Activated CD8-positive, alpha-beta memory T cell treated with anti-CD3 and anti-CD28 coated beads, Interleukin-2, amount 10 ng/mL, durations not matched to agents 7 days and 5 days (primary cell): Measurements from ENCODE around the gene CRYBA2. TPM values are rescaled to one million over a fixed set of nuclear protein-coding genes. Genes with fewer than 3 reads are reported as not detected.

Experiments
- ATAC-seq: fragments of 150-1000 bp; cut with Tn5 transposase; one replicate; pipeline ENCODE4 v1.10.0; 2021; ENCODE audit warnings: moderate library complexity
- CTCF ChIA-PET: fragments of 350-600 bp; sonication (Branson Sonifier 250); formaldehyde crosslinking; loops from one replicate; lab custom pipeline; 2021; ENCODE audit warnings: antibody characterized with exemption; lab: Charles Lee
- DNase-seq: peaks from one replicate; pipeline ENCODE4 v3.0.0-alpha.2; 2020
- H3K27ac Mint-ChIP-seq: one replicate; pipeline ENCODE4 v1.8.0; 2021; ENCODE audit warnings: mild to moderate bottlenecking, mixed read lengths
- H3K27me3 Mint-ChIP-seq: one replicate; pipeline ENCODE4 v1.8.0; 2021; ENCODE audit warnings: mixed read lengths
- H3K36me3 Mint-ChIP-seq: one replicate; pipeline ENCODE4 v1.8.0; 2021; ENCODE audit warnings: mild to moderate bottlenecking, mixed read lengths
- H3K4me1 Mint-ChIP-seq: one replicate; pipeline ENCODE4 v1.8.0; 2021; ENCODE audit warnings: mixed read lengths
- H3K4me3 Mint-ChIP-seq: one replicate; pipeline ENCODE4 v1.8.0; 2021; ENCODE audit warnings: mild to moderate bottlenecking, moderate library complexity, mixed read lengths
- H3K9me3 Mint-ChIP-seq: one replicate; pipeline ENCODE4 v1.8.0; 2022; ENCODE audit warnings: low read depth, mixed read lengths
- total RNA-seq, 2 experiments: library from RNA; stranded (reverse); gene quantifications; one replicate each; pipeline ENCODE4 v1.2.3, GENCODE V29; 2021

Gene CRYBA2, protein sequence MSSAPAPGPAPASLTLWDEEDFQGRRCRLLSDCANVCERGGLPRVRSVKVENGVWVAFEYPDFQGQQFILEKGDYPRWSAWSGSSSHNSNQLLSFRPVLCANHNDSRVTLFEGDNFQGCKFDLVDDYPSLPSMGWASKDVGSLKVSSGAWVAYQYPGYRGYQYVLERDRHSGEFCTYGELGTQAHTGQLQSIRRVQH
- not detected for total RNA-seq

DNA sequence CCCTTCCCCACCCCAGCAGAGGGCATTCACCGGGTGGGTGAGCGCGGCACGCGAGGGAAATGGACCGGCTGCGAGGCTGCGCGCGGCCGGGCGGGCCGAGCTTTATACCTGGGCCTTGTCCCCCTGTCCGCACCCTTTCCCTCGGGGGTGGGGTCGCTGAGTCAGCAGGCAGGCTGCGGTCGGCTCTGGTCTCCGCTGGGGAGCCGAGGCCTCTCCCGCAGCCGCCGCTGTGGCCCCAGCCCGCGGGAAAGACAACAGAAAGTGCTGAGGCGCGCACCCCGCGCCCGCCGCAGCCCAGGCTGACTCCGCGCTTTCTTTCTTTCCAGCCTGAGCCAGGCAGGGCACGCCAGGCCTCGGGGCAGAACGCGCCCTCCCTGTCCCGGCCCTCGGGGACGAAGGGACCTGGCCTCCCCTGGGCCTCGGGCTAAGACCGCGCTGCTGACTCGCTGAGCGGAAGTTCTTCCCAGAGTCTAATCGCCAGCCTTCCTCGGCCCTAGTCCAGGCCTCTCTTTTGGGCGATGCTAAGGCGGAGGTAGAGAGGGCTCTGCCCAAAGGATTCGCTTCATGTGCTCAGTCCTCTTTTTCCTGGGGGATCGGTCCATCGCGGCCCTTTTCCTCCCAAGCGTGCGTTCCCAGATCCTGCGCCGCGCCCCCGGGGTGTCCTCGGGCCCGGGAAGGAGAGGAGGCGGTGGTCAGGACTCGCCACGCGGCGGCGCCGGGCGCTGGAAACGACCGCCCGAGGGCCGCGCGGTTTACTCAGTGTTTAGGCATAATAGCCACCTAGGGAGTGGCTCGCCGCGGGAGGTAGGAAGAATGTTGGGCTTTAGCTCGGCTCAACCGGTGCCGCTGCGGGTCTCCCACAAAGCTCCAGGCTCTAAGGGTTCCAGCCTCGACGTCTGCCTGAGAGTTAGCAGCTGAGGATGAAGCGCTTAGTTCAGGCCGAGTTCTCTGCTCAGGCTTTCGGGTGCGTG, at the start of gene CRYBA2:
TSS of gene CRYBA2 (minus strand) at position 78 of the 971 bp plus-strand sequence. CDS start 246 bp downstream, outside the sequence.
- Mint-ChIP-seq H3K27ac (no peak within 1 kb of the TSS), H3K4me1 (peaks cover 2% of the 10 kb centered on the region), H3K27me3 (peaks cover 90% of the 10 kb centered on the region), H3K36me3 (no peaks in the 10 kb centered on the region), H3K4me3 (no peak within 1 kb of the TSS), H3K9me3 (no peaks in the 10 kb centered on the region)
- ATAC-seq (peak; percentile 20), DNase-seq (no peak)
- CTCF ChIA-PET = interaction anchor here (1.0 to 5.7 kb wide), 6 partner anchors 11 to 118 kb away, joined by 3 to 74 read pairs (median 14); partner anchors contain the start of gene FEV

DNA sequence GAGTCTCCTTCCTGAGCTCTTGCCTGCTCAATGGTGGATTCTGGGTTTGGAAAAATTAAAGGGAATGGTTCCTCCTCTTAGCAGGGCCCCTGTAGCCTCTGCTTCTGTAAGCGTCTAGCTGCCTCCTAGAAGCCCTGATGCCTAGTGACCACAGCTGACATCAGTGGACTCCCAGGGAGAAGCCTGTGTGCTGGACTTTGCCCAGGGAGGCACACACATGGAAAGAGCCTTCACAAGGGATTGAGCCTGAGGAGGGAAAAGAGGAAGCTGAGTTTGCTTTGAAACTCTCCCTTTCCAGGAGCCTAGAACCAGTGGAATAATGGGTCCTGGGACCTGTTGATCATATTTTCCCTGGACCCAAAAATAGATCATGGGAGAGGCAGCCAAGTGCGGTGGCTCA, 49.5 kb upstream of the CRYBA2 start:
- Mint-ChIP-seq H3K27ac (no peak overlapping the region), H3K9me3 (no peaks in the 10 kb centered on the region), H3K36me3 (no peaks in the 10 kb centered on the region), H3K27me3 (peaks cover 64% of the 10 kb centered on the region), H3K4me3 (no peak overlapping the region), H3K4me1 (peaks cover 4% of the 10 kb centered on the region)
- no peak for ATAC-seq
- CTCF ChIA-PET = interaction anchor here (0.7 to 5.7 kb wide), 8 partner anchors 10 to 252 kb away, joined by 3 to 34 read pairs (median 4); no protein-coding TSS in a partner anchor
- DNase-seq = no peak

DNA sequence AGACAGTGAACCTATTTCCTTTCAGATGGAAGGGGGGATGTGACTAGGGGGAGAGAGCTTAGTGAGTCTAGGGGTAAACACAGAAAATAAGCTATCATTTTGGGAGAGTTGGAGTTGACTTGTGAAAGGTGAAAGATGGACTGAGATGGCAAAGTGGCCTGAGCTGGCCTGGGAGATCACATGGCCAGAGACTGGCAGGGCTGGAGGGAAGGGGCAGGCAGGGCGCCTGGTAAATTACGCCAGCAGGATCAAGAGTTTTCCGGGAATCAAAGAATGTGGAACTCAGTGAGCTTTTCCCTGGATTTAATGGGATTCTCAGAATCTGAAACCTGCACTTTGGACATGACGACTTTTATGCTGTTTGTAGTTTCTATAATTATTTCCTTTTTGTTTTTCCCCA, 48.9 kb upstream of the CRYBA2 start:
- Mint-ChIP-seq H3K4me3 (no peak overlapping the region), H3K9me3 (no peaks in the 10 kb centered on the region), H3K4me1 (peaks cover 4% of the 10 kb centered on the region), H3K27me3 (peaks cover 64% of the 10 kb centered on the region), H3K36me3 (no peaks in the 10 kb centered on the region), H3K27ac (no peak overlapping the region)
- CTCF ChIA-PET = interaction anchor here (1.1 to 5.7 kb wide), 6 partner anchors 13 to 253 kb away, joined by 3 to 34 read pairs (median 5); no protein-coding TSS in a partner anchor
- no peak for ATAC-seq
- DNase-seq = no peak

DNA sequence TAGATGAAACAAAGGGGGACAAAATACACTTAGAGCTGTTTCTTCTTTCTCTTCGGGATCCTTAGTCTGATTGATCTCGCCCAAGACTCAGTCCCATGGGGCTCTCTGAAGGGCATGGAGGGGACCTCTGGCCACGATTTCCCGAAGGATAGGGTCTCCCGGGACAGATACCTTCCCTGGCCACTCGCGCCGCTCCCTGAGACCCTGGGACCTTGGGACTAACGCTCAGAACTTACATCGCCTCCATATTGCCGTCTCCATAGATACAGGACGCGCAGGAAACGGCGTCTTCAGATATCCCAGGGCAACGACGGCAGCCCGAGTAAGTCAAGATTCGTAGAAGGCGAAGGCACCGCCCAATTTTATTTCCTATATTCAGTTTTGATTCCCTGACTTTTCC, 48.0 kb upstream of the CRYBA2 start, which contains the start of gene CFAP65:
TSS of gene CFAP65 (minus strand) at position 265 of the 400 bp plus-strand sequence. CDS start 2,468 bp downstream, outside the sequence.
- H3K4me3 Mint-ChIP-seq = no peak within 1 kb of the TSS
- H3K27ac Mint-ChIP-seq = no peak within 1 kb of the TSS
- no peak for DNase-seq
- no peak for ATAC-seq
- CTCF ChIA-PET = interaction anchor here (1.2 to 5.7 kb wide), 6 partner anchors 10 to 254 kb away, joined by 3 to 34 read pairs (median 5); no protein-coding TSS in a partner anchor
- H3K36me3 Mint-ChIP-seq = no peaks in the 10 kb centered on the region
- H3K4me1 Mint-ChIP-seq = peaks cover 4% of the 10 kb centered on the region
- H3K9me3 Mint-ChIP-seq = no peaks in the 10 kb centered on the region
- peaks cover 62% of the 10 kb centered on the region for H3K27me3 Mint-ChIP-seq

DNA sequence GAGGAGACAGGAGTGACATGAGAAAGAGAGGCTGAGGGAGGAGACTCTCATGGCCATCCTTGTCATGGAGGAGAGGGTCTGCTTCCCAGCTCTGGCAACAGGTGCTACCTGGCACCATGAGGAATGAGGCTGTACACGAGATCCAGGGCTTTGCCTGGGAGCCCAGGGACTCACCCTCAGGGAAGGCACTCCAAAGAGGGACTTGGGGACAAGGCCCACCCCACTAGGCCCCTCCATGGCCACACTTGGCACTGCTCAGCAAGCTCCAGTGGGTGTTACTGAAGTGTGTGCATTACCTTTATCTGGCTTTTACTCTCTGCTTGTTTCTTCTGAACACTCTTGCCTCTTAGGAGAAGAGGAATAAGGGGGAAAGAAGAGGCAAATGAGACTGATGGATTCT, 45.4 kb upstream of the CRYBA2 start:
- Mint-ChIP-seq H3K27me3 (peaks cover 75% of the 10 kb centered on the region), H3K4me1 (peaks cover 4% of the 10 kb centered on the region)
- CTCF ChIA-PET = interaction anchor here (2.7 to 5.7 kb wide), 2 partner anchors 9 to 20 kb away, joined by 11 to 34 read pairs; no protein-coding TSS in a partner anchor

DNA sequence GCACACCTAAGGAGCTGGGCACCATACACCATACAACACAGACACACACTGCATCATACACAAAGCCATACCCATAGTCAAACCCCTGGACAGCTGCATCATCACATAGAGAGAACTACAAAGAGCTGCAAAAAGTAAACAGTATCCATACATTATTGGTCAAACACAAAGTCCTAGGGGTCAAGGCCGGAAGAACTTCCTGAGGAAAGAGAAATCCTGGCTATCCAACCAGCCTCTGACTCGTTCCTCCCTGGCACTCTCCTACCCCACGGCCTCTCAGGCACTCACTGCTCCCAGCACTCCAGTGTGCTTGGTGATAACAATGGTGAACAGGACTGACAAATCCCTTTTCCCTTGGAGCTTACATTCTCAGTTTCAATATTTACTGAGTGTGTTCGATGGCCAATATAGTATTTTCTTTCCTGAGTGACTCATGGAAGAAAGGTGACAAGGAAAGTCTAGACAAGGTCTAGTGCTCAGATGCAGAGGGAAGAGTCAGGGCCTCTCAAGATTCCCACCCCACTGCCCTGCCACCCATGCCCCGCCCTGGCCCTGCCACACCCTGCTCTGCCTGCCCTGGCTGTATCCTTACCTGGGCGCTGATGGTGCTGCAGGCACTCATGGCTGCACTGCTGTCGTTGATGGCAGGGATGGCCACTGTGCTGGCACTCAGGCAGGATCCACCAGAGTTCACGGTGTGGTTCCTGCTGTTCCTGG, 44.7 kb upstream of the CRYBA2 start:
- Mint-ChIP-seq H3K4me3 (no peak overlapping the region), H3K4me1 (peaks cover 4% of the 10 kb centered on the region), H3K27me3 (peaks cover 79% of the 10 kb centered on the region), H3K36me3 (no peaks in the 10 kb centered on the region), H3K9me3 (no peaks in the 10 kb centered on the region), H3K27ac (no peak overlapping the region)
- no peak for ATAC-seq
- CTCF ChIA-PET = interaction anchor here (1.7 to 5.7 kb wide), 3 partner anchors 8 to 21 kb away, joined by 3 to 34 read pairs (median 11); no protein-coding TSS in a partner anchor
- DNase-seq = no peak

More for the DNA sequence above, 45.4 kb upstream of the CRYBA2 start:
- Mint-ChIP-seq H3K27ac (no peak overlapping the region), H3K36me3 (no peaks in the 10 kb centered on the region), H3K9me3 (no peaks in the 10 kb centered on the region), H3K4me3 (no peak overlapping the region)
- no peak for DNase-seq
- no peak for ATAC-seq

DNA sequence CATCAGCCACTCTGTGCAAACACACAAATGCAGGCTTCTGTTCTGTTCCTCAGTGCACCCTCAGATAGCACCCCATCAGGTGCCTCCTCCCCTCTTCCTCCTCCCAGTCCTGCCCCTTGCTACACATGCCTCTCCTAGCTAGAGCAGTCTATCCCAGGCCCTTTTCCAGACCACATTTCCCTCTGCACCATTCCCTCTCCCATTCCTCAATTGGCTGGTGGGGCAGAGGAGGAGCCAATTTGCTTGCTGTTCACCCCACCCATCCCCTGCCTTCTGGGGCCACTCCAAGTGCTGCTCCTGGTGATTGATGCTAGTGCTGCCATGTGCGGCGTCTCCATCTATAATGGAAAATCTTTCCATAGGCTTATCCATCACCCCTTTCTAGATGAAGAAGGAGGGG, 42.7 kb upstream of the CRYBA2 start:
- CTCF ChIA-PET = interaction anchor here (0.8 kb wide), 1 partner anchor 64 kb away, joined by 3 read pairs; no protein-coding TSS in a partner anchor
- DNase-seq = no peak
- no peaks in the 10 kb centered on the region for H3K4me1 Mint-ChIP-seq
- H3K9me3 Mint-ChIP-seq = no peaks in the 10 kb centered on the region
- no peak for ATAC-seq
- H3K36me3 Mint-ChIP-seq = no peaks in the 10 kb centered on the region
- no peak overlapping the region for H3K4me3 Mint-ChIP-seq
- peaks cover 66% of the 10 kb centered on the region for H3K27me3 Mint-ChIP-seq
- H3K27ac Mint-ChIP-seq = no peak overlapping the region

DNA sequence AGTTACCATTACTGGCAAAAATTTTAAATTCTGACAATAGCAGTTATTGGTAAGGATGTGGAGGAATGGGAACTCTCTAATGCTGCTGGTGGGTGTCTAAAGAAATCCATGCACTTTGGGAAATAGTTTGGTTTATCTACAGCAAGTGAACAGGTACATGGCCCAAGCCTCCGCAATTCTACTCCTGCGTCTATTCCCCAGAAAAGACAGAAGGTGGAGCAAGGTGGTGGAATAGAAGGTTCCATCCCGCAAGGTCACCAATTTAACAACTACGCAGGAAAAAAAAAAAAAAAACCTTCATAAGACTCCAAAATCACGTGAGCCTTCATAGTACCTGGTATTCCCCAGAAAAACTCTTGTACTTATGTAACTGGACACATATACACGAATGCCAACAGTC, 41.6 kb upstream of the CRYBA2 start:
- DNase-seq (no peak), ATAC-seq (no peak)
- Mint-ChIP-seq H3K36me3 (no peaks in the 10 kb centered on the region), H3K27ac (no peak overlapping the region), H3K4me1 (no peaks in the 10 kb centered on the region), H3K4me3 (no peak overlapping the region), H3K27me3 (peaks cover 56% of the 10 kb centered on the region), H3K9me3 (no peaks in the 10 kb centered on the region)
- CTCF ChIA-PET = interaction anchor here (0.8 kb wide), 1 partner anchor 120 kb away, joined by 3 read pairs; no protein-coding TSS in a partner anchor

DNA sequence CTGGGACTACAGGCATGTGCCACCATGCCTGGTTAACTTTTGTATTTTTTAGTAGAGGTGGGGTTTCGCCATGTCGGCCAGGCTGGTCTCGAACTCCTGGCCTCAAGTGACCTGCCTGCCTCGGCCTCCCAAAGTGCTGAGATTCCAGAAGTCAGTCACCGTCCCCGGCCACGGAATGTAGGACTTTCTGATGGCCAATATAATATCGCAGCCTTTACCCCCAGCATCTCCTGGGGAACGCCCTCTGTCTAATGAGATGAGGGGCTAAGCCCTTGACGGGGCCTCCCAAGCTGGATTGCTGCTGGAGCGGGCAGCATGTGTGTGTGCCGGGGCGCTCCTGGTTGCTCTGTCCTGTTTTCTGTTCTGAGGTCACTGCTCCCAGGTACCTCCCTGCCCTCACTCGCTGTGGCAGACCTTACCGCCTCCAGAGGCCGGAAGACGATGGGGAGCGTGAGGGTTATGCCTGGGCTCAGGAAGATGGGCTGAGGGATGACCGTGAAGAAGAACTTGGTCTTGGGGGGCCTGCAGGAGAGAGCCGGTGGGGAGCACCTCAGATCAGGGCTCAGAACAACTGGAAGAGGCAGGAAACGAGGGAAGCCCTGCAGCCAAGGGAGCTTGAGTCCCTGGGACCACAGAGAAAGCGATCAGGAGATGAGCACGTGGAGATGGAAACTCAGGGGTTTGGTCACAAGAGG, 39.0 kb upstream of the CRYBA2 start:
- no peak for DNase-seq
- no peak overlapping the region for H3K4me3 Mint-ChIP-seq

DNA sequence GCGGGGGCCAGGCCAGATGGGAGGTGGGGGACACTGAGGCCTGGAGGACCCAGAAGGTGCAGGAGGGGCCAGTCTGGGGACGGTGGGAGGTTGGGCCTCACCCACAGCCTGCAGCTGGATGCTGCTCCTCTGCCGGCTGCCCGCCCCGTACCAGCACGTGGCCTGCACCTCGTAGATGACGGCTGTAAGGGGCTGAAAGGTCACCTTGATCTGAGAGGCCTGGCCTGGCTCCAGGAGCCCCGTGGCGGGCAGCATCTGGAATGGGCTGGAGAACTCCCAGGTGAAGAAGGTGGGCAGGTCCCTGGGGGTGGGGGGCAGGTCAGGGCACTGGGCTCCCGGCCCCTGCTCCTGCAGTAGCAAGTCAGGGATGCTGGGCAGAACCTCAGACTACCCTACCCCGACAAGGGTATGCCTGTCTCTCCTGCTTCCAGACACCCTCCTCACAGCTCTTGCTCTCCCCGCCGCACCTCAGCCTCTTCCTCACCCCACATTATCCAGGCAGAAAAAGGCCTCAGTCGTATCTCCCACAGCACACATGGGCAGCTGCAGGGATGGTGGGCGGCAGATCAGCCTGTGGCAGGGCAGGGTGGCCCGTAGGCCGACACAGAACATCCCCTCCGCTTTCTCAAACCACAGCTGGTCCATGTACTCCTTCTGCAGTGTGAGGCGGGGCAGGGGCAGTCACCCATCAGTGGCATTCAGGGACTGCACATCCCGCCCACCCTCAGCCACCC, 38.0 kb upstream of the CRYBA2 start:
- DNase-seq = no peak

More for the DNA sequence above, 39.0 kb upstream of the CRYBA2 start:
- no peaks in the 10 kb centered on the region for H3K36me3 Mint-ChIP-seq
- H3K27ac Mint-ChIP-seq = no peak overlapping the region
- peaks cover 40% of the 10 kb centered on the region for H3K27me3 Mint-ChIP-seq
- H3K4me1 Mint-ChIP-seq = no peaks in the 10 kb centered on the region
- CTCF ChIA-PET = interaction anchor here (0.7 to 4.1 kb wide), 5 partner anchors 9 to 125 kb away, joined by 3 to 38 read pairs (median 4); partner anchors contain the start of gene CFAP65
- no peak for ATAC-seq
- no peaks in the 10 kb centered on the region for H3K9me3 Mint-ChIP-seq

DNA sequence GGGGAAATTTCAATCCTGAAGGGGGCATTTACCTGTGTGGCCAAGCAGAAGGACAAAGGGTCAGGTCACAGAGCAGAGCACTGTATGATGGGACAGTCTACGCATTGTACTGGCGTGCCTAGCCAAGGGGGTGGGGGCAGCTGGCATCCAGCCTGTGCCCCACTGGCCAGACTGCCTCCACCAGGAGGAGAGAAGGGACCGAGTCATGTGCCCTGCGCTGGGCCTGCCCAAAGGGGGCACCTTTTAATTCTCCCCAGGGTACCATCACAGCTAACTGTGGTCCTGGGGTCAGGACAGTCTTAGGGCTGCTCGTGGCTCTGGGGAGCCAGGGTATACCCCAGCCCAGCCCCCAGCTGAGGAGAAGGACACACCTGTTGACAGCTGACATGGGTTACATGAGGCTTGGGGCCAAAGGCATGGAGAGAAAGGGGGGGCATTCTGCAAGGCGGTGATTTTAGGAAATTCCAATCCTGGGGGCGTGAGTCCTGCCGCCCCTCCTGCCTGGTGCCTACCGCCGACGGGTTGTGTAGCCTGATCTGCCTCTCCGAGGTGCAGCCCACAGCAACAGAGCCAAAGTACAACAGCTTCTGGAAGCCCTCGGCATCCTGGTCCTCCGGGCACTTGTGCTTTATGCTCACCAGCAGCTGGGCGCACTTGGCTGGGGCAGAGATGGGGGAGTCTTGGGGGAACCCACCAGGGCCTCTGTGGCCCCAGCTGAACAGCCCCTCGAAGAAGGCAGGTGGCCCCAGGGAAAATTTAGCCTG, 37.1 kb upstream of the CRYBA2 start:
- no peaks in the 10 kb centered on the region for H3K9me3 Mint-ChIP-seq
- DNase-seq (no peak), ATAC-seq (no peak)
- H3K36me3 Mint-ChIP-seq = no peaks in the 10 kb centered on the region
- H3K4me1 Mint-ChIP-seq = no peaks in the 10 kb centered on the region
- CTCF ChIA-PET = interaction anchor here (0.6 to 6.7 kb wide), 48 partner anchors 11 to 465 kb away, joined by 3 to 69 read pairs (median 4); partner anchors contain the start of genes CFAP65, CNPPD1 and IHH
- H3K4me3 Mint-ChIP-seq = no peak overlapping the region
- no peak overlapping the region for H3K27ac Mint-ChIP-seq
- H3K27me3 Mint-ChIP-seq = peaks cover 29% of the 10 kb centered on the region

More for the DNA sequence above, 38.0 kb upstream of the CRYBA2 start:
- CTCF ChIA-PET = interaction anchor here (0.7 to 6.7 kb wide), 7 partner anchors 10 to 126 kb away, joined by 3 to 69 read pairs (median 5); partner anchors contain the start of gene CFAP65
- Mint-ChIP-seq H3K27me3 (peaks cover 37% of the 10 kb centered on the region), H3K4me3 (no peak overlapping the region), H3K36me3 (no peaks in the 10 kb centered on the region), H3K4me1 (no peaks in the 10 kb centered on the region), H3K9me3 (no peaks in the 10 kb centered on the region), H3K27ac (no peak overlapping the region)
- ATAC-seq = no peak
